GM12878 (cell line): Measurements from ENCODE around the gene COL5A3.

Source experiments
- ATF2 ChIP-seq: IDR thresholded peaks from 2 replicates; pipeline ENCODE4 v1.6.1; 2012; ENCODE audit warnings: low read length, inconsistent platforms
- CTCF ChIP-seq, 3 experiments: IDR thresholded peaks in 2 of 3; conservative IDR thresholded peaks in 1 of 3; 2 replicates each; pipeline ENCODE4 v1.5.1; 2011; ENCODE audit warnings: low read depth in 3 of 3, low read length in 3 of 3, mild to moderate bottlenecking in 3 of 3, control low read depth in 2 of 3, moderate library complexity in 2 of 3, inconsistent platforms in 1 of 3, mixed read lengths in 1 of 3; ENCODE audit not compliant: control insufficient read depth in 2 of 3, insufficient read depth in 1 of 3; ENCODE audit errors: extremely low read depth in 1 of 3
- EZH2 ChIP-seq: IDR thresholded peaks from 2 replicates; pipeline ENCODE4 v1.6.1; 2012; ENCODE audit warnings: low read depth, mild to moderate bottlenecking, control low read depth, inconsistent platforms, low read length, borderline replicate concordance; ENCODE audit not compliant: control insufficient read depth
- GATAD2B ChIP-seq: fragments of 450-650 bp; conservative IDR thresholded peaks from 2 replicates; pipeline ENCODE4 v1.6.1; 2017; ENCODE audit warnings: low read depth, mild to moderate bottlenecking, moderate library complexity
- JUND ChIP-seq: IDR thresholded peaks from 2 replicates; pipeline ENCODE4 v1.6.1; 2012; ENCODE audit warnings: low read depth, mild to moderate bottlenecking, low read length, improper control_type of control experiment, moderate library complexity
- MEF2A ChIP-seq: IDR thresholded peaks from 2 replicates; pipeline ENCODE4 v1.6.1; 2011; ENCODE audit warnings: low read depth, mild to moderate bottlenecking, low read length, moderate library complexity; ENCODE audit not compliant: insufficient read depth
- MYC ChIP-seq: IDR thresholded peaks from 2 replicates; pipeline ENCODE4 v1.6.1; 2011; ENCODE audit warnings: mild to moderate bottlenecking, low read length, moderate library complexity, inconsistent platforms; ENCODE audit not compliant: insufficient read depth, insufficient replicate concordance, insufficient read length, severe bottlenecking
- NR2C2 ChIP-seq: IDR thresholded peaks from 2 replicates; pipeline ENCODE4 v1.6.1; 2011; ENCODE audit warnings: borderline replicate concordance, low read depth; ENCODE audit not compliant: control insufficient read depth, insufficient read length
- POLR2A ChIP-seq: IDR thresholded peaks from 2 replicates; pipeline ENCODE4 v1.6.1; 2011; ENCODE audit warnings: low read depth, mild to moderate bottlenecking, low read length
- RAD21 ChIP-seq: IDR thresholded peaks from 2 replicates; pipeline ENCODE4 v1.6.1; 2011; ENCODE audit warnings: mild to moderate bottlenecking, low read depth, low read length, moderate library complexity; ENCODE audit not compliant: insufficient read depth
- RBBP5 ChIP-seq: fragments of 200-600 bp; sonication (generic); conservative IDR thresholded peaks from 2 replicates; pipeline ENCODE4 v1.6.1; 2016
- YY1 ChIP-seq: IDR thresholded peaks from 2 replicates; pipeline ENCODE4 v1.6.1; 2011; ENCODE audit warnings: low read depth, mild to moderate bottlenecking, low read length
- ZZZ3 ChIP-seq: IDR thresholded peaks from 2 replicates; pipeline ENCODE4 v1.6.1; 2011; ENCODE audit warnings: low read depth; ENCODE audit not compliant: control insufficient read depth, insufficient read length

- peak; percentile 82 for TF ChIP-seq RAD21
- TF ChIP-seq GATAD2B: no peak
- no peak for TF ChIP-seq NR2C2
- TF ChIP-seq MYC: no peak
- TF ChIP-seq RBBP5: no peak
- TF ChIP-seq ATF2: peak; percentile 52; the same call in 1 of the 2 replicates
- peak; percentile 96 to 97 (median 97); a peak in 5 of 6 replicates for TF ChIP-seq CTCF (IDR thresholded peaks at IDR 0.05 in 2 of 3, conservative IDR thresholded peaks at IDR 0.05 in 1 of 3; ENCODE audit: control insufficient read depth in 2 of 3, extremely low read depth in 1 of 3, insufficient read depth in 1 of 3, low read depth in 3 of 3, low read length in 3 of 3)
- peak; percentile 30; the same call in 1 of the 2 replicates for TF ChIP-seq JUND
- TF ChIP-seq POLR2A: no peak
- peak; percentile 65; the same call in 1 of the 2 replicates for TF ChIP-seq YY1
- TF ChIP-seq MEF2A: no peak
- TF ChIP-seq EZH2: no peak
- no peak for TF ChIP-seq ZZZ3
These were observed 76.0 kb downstream of the COL5A3 start for GRCh38 chr19:9934132-9934950.
